Uterus (tissue), 2 donors: ENCODE data around the gene ACR.

Source experiments
- POLR2A ChIP-seq, 2 donors: fragments of 450-650 bp; IDR thresholded peaks; one replicate each; pipeline ENCODE4 v1.6.1; 2016; ENCODE audit warnings: antibody characterized with exemption in 2 of 2, mild to moderate bottlenecking in 1 of 2, moderate library complexity in 1 of 2
- TF ChIP-seq, protein P1 (sequence below), 4 experiments: fragments of 200-600 bp in 2 of 4; fragments of 450-650 bp in 2 of 4; sonication (generic) in 2 of 4; IDR thresholded peaks; one replicate each; pipeline ENCODE4 v1.5.1; 2016 to 2019; ENCODE audit warnings: antibody characterized with exemption in 4 of 4, mild to moderate bottlenecking in 2 of 4, moderate library complexity in 1 of 4

DNA sequence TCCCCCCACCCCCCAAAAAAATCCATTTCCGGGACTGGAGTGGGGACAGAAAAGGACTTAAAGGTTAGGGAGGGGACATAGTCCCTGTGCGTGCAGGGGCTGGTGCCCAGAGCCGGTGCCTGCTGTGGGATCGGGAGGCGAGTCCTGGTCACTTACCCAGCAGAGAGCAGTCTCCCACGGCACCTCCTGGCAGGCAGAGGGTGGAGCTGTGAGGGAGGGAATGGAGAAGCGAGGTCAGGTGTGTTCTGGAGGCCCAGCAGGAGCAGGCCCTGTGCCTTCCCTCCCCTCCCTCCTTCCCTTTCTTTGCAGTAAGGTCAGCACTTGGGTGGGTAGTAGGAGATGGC lies 37.0 kb upstream of the ACR start:
- TF ChIP-seq, protein P1, sequence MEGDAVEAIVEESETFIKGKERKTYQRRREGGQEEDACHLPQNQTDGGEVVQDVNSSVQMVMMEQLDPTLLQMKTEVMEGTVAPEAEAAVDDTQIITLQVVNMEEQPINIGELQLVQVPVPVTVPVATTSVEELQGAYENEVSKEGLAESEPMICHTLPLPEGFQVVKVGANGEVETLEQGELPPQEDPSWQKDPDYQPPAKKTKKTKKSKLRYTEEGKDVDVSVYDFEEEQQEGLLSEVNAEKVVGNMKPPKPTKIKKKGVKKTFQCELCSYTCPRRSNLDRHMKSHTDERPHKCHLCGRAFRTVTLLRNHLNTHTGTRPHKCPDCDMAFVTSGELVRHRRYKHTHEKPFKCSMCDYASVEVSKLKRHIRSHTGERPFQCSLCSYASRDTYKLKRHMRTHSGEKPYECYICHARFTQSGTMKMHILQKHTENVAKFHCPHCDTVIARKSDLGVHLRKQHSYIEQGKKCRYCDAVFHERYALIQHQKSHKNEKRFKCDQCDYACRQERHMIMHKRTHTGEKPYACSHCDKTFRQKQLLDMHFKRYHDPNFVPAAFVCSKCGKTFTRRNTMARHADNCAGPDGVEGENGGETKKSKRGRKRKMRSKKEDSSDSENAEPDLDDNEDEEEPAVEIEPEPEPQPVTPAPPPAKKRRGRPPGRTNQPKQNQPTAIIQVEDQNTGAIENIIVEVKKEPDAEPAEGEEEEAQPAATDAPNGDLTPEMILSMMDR (IDR thresholded peaks at IDR 0.05): no peak
- TF ChIP-seq POLR2A (IDR thresholded peaks at IDR 0.05): no peak
